WERI-Rb-1 (cell line): ENCODE data around the gene WASF1.

Experiments used
- DNase-seq: peaks from one replicate; pipeline ENCODE4 v3.0.0-alpha.2; 2020
- H3K27ac ChIP-seq: fragments of 250-450 bp; sonication (Bioruptor Pico); 2 replicates; pipeline ENCODE4 v1.5.1; 2020; ENCODE audit warnings: mild to moderate bottlenecking, moderate library complexity
- H3K27me3 ChIP-seq: fragments of 250-450 bp; sonication (Bioruptor Pico); 2 replicates; pipeline ENCODE4 v1.5.1; 2021; ENCODE audit warnings: mild to moderate bottlenecking, low read depth, moderate library complexity; ENCODE audit not compliant: insufficient read depth, severe bottlenecking
- H3K36me3 ChIP-seq: fragments of 250-450 bp; sonication (Bioruptor Pico); 2 replicates; pipeline ENCODE4 v1.5.1; 2020; ENCODE audit warnings: mild to moderate bottlenecking, moderate library complexity
- H3K4me3 ChIP-seq: 2 replicates; pipeline ENCODE4 v1.5.1; 2011; ENCODE audit warnings: low read depth, mild to moderate bottlenecking, control low read depth, low read length
- H3K9me3 ChIP-seq: fragments of 250-450 bp; sonication (Bioruptor Pico); 2 replicates; pipeline ENCODE4 v1.5.1; 2021; ENCODE audit warnings: mild to moderate bottlenecking, moderate library complexity; ENCODE audit not compliant: severe bottlenecking
- TF ChIP-seq, protein P1 (sequence below): IDR thresholded peaks from 2 replicates; pipeline ENCODE4 v1.5.1; 2011; ENCODE audit warnings: low read depth, mild to moderate bottlenecking, control low read depth, inconsistent platforms, low read length

Gene WASF1

GRCh38 chr6:110103260-110103659 lies 76.2 kb downstream of the WASF1 start:
- no peak overlapping the region for H3K4me3 ChIP-seq
- no peaks in the 10 kb centered on the region for H3K9me3 ChIP-seq
- H3K27ac ChIP-seq = no peak overlapping the region
- H3K36me3 ChIP-seq = peaks cover 55% of the 10 kb centered on the region
- H3K27me3 ChIP-seq = no peaks in the 10 kb centered on the region
- DNase-seq = no peak
- TF ChIP-seq, protein P1, sequence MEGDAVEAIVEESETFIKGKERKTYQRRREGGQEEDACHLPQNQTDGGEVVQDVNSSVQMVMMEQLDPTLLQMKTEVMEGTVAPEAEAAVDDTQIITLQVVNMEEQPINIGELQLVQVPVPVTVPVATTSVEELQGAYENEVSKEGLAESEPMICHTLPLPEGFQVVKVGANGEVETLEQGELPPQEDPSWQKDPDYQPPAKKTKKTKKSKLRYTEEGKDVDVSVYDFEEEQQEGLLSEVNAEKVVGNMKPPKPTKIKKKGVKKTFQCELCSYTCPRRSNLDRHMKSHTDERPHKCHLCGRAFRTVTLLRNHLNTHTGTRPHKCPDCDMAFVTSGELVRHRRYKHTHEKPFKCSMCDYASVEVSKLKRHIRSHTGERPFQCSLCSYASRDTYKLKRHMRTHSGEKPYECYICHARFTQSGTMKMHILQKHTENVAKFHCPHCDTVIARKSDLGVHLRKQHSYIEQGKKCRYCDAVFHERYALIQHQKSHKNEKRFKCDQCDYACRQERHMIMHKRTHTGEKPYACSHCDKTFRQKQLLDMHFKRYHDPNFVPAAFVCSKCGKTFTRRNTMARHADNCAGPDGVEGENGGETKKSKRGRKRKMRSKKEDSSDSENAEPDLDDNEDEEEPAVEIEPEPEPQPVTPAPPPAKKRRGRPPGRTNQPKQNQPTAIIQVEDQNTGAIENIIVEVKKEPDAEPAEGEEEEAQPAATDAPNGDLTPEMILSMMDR = no peak

GRCh38 chr6:110102411-110102810 lies 77.1 kb downstream of the WASF1 start:
- DNase-seq = no peak
- Histone ChIP-seq H3K9me3 (no peaks in the 10 kb centered on the region), H3K36me3 (peaks cover 49% of the 10 kb centered on the region), H3K27me3 (no peaks in the 10 kb centered on the region), H3K27ac (no peak overlapping the region), H3K4me3 (no peak overlapping the region)
- TF ChIP-seq, protein P1 = no peak

DNA sequence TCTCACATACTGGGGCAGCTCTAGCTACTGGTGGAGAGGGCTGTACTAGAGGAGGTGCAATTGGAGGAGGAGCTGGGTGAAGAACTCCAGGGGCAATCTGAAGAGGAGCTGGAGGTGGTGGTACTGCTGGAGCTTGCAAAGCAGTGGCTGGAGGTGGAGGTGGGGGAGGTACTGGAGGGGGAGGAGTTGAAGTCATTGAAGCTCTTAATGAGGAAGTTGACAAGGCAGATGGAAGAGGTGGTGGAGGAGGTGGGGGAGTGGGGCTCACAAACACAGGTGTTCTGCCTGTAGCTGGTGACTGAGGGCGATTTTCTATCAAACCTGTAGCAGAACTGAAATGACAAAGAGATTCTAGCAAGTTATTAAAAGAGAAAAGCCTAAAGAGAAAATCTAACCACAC lies 77.6 kb downstream of the WASF1 start:
- H3K4me3 ChIP-seq = no peak overlapping the region
- DNase-seq = no peak
- TF ChIP-seq, protein P1 = no peak
- H3K36me3 ChIP-seq = peaks cover 47% of the 10 kb centered on the region
- no peaks in the 10 kb centered on the region for H3K27me3 ChIP-seq
- H3K9me3 ChIP-seq = no peaks in the 10 kb centered on the region
- no peak overlapping the region for H3K27ac ChIP-seq

- H3K9me3 ChIP-seq = no peaks in the 10 kb centered on the region
- no peak overlapping the region for H3K27ac ChIP-seq
- H3K36me3 ChIP-seq = peaks cover 29% of the 10 kb centered on the region
- DNase-seq = no peak
- no peak overlapping the region for H3K4me3 ChIP-seq
- H3K27me3 ChIP-seq = no peaks in the 10 kb centered on the region
- TF ChIP-seq, protein P1 = no peak
These were observed 80.9 kb downstream of the WASF1 start for GRCh38 chr6:110098511-110099116.

DNA sequence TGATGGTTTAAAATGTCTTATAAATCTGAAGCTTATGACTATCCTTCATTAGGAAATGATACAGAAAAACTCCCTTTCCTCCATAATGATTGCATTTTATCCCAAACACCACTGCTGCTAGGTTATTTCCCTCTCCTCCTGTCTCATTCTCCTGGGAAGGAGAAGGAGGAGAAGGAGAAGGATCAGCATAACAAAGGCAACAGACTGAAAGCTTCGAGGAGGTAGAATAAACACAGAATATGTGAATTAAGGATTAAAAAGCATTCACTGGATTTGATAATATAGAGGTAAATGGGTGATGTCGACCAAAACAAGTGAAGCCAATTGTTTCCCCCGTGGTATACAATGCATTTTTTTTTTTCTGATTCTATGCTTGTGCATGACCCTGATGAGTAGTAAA lies 82.0 kb downstream of the WASF1 start:
- Histone ChIP-seq H3K4me3 (no peak overlapping the region), H3K36me3 (peaks cover 23% of the 10 kb centered on the region), H3K27me3 (no peaks in the 10 kb centered on the region), H3K9me3 (no peaks in the 10 kb centered on the region), H3K27ac (no peak overlapping the region)
- TF ChIP-seq, protein P1 = no peak
- DNase-seq = no peak

GRCh38 chr6:110095935-110096334 lies 83.5 kb downstream of the WASF1 start:
- TF ChIP-seq, protein P1 = no peak
- Histone ChIP-seq H3K27ac (no peak overlapping the region), H3K27me3 (no peaks in the 10 kb centered on the region), H3K36me3 (peaks cover 16% of the 10 kb centered on the region; the same call in 1 of the 2 replicates), H3K9me3 (no peaks in the 10 kb centered on the region), H3K4me3 (no peak overlapping the region)
- DNase-seq = no peak
